ENCODE measurements around the gene RDX. TPM values are rescaled to one million over a fixed set of nuclear protein-coding genes. Genes with fewer than 3 reads are reported as not detected.

Gene RDX
- total RNA-seq, 4 donors from 2014 or later: 95.7 to 140 (median 115) TPM

- Histone ChIP-seq H3K27me3 (no peaks in the 10 kb centered on the region), H3K4me1 (no peaks in the 10 kb centered on the region), H3K36me3 (no peaks in the 10 kb centered on the region), H3K9me3 (no peaks in the 10 kb centered on the region), H3K27ac (no peak overlapping the region), H3K4me3 (no peak overlapping the region)
- DNase-seq (no peak), ATAC-seq (no peak)
- in situ Hi-C loops (cut with MboI; ENCODE audit: low sequenced_read_pairs in 4 of 4): loop anchor here in 1 of 4 donors (25.0 kb wide), 1 partner anchor 1046 kb away; the partner anchor contains the start of gene POU2AF2
- TF ChIP-seq POLR2A (IDR thresholded peaks at IDR 0.05) (no peak), CTCF (IDR thresholded peaks at IDR 0.05 in 4 of 5, conservative IDR thresholded peaks at IDR 0.05 in 1 of 5) (no peak)
- intact Hi-C loops (cut with DNase I; ENCODE audit: low total_unique reads): no loop called here
Measured at GRCh38 chr11:110190885-110191284, 105.5 kb downstream of the RDX start.

GRCh38 chr11:110187731-110188130, 108.7 kb downstream of the RDX start:
- ATAC-seq: no peak
- DNase-seq: no peak
- no peaks in the 10 kb centered on the region for H3K9me3 ChIP-seq
- TF ChIP-seq CTCF (IDR thresholded peaks at IDR 0.05 in 4 of 5, conservative IDR thresholded peaks at IDR 0.05 in 1 of 5) (no peak), POLR2A (IDR thresholded peaks at IDR 0.05) (no peak)
- intact Hi-C loops (cut with DNase I; ENCODE audit: low total_unique reads): no loop called here
- in situ Hi-C loops (cut with MboI; ENCODE audit: low sequenced_read_pairs in 4 of 4): loop anchor here in 1 of 4 donors (25.0 kb wide), 1 partner anchor 1050 kb away; the partner anchor contains the start of gene POU2AF2
- no peaks in the 10 kb centered on the region for H3K27me3 ChIP-seq
- H3K4me1 ChIP-seq: no peaks in the 10 kb centered on the region
- no peak overlapping the region for H3K27ac ChIP-seq
- no peak overlapping the region for H3K4me3 ChIP-seq
- H3K36me3 ChIP-seq: no peaks in the 10 kb centered on the region

GRCh38 chr11:110186867-110187266, 109.5 kb downstream of the RDX start:
- Histone ChIP-seq H3K27me3 (no peaks in the 10 kb centered on the region), H3K27ac (no peak overlapping the region), H3K9me3 (no peaks in the 10 kb centered on the region), H3K36me3 (no peaks in the 10 kb centered on the region), H3K4me3 (no peak overlapping the region), H3K4me1 (no peaks in the 10 kb centered on the region)
- intact Hi-C loops (cut with DNase I; ENCODE audit: low total_unique reads) (no loop called here), in situ Hi-C loops (cut with MboI; ENCODE audit: low sequenced_read_pairs in 4 of 4) (loop anchor here in 1 of 4 donors (25.0 kb wide), 1 partner anchor 1050 kb away; the partner anchor contains the start of gene POU2AF2)
- TF ChIP-seq POLR2A (IDR thresholded peaks at IDR 0.05): no peak
- no peak for TF ChIP-seq CTCF (IDR thresholded peaks at IDR 0.05 in 4 of 5, conservative IDR thresholded peaks at IDR 0.05 in 1 of 5)
- ATAC-seq (no peak), DNase-seq (no peak)

- no peak for TF ChIP-seq POLR2A (IDR thresholded peaks at IDR 0.05)
- no peak for TF ChIP-seq CTCF (IDR thresholded peaks at IDR 0.05 in 4 of 5, conservative IDR thresholded peaks at IDR 0.05 in 1 of 5)
- H3K27me3 ChIP-seq: no peaks in the 10 kb centered on the region
- no peak for ATAC-seq
- intact Hi-C loops (cut with DNase I; ENCODE audit: low total_unique reads): no loop called here
- in situ Hi-C loops (cut with MboI; ENCODE audit: low sequenced_read_pairs in 4 of 4): loop anchor here in 1 of 4 donors (25.0 kb wide), 1 partner anchor 1051 kb away; the partner anchor contains the start of gene POU2AF2
- DNase-seq: no peak
- H3K4me3 ChIP-seq: no peak overlapping the region
- no peak overlapping the region for H3K27ac ChIP-seq
- H3K36me3 ChIP-seq: no peaks in the 10 kb centered on the region
- H3K4me1 ChIP-seq: no peaks in the 10 kb centered on the region
- no peaks in the 10 kb centered on the region for H3K9me3 ChIP-seq
Measured at GRCh38 chr11:110186456-110186855, 110.0 kb downstream of the RDX start.

GRCh38 chr11:110185599-110185998, 110.8 kb downstream of the RDX start:
- no peaks in the 10 kb centered on the region for H3K9me3 ChIP-seq
- H3K4me1 ChIP-seq: no peaks in the 10 kb centered on the region
- no peak for DNase-seq
- in situ Hi-C loops (cut with MboI; ENCODE audit: low sequenced_read_pairs in 4 of 4) (loop anchor here in 1 of 4 donors (25.0 kb wide), 1 partner anchor 1052 kb away; the partner anchor contains the start of gene POU2AF2), intact Hi-C loops (cut with DNase I; ENCODE audit: low total_unique reads) (no loop called here)
- no peak overlapping the region for H3K27ac ChIP-seq
- no peaks in the 10 kb centered on the region for H3K27me3 ChIP-seq
- H3K4me3 ChIP-seq: no peak overlapping the region
- TF ChIP-seq POLR2A (IDR thresholded peaks at IDR 0.05): no peak
- TF ChIP-seq CTCF (IDR thresholded peaks at IDR 0.05 in 4 of 5, conservative IDR thresholded peaks at IDR 0.05 in 1 of 5): no peak
- ATAC-seq: no peak
- H3K36me3 ChIP-seq: no peaks in the 10 kb centered on the region
